ENCODE results near the gene KLHL33. TPM values are rescaled to one million over a fixed set of nuclear protein-coding genes. Genes with fewer than 3 reads are reported as not detected.

Gene KLHL33
- total and polyA plus RNA-seq, 11 donors: 0.07 to 1.00 (median 0.58) TPM

GRCh38 chr14:20418501-20418909, 17.5 kb downstream of the KLHL33 start:
- TF ChIP-seq CTCF (IDR thresholded peaks at IDR 0.05) (no peak), POLR2A (IDR thresholded peaks at IDR 0.05) (no peak)
- ATAC-seq (no peak), DNase-seq (no peak)
- WGBS, 4 donors: 87 to 96% (median 92%) methylated on average over 2 of the region's 2 CpGs
- Histone ChIP-seq H3K4me3 (no peak overlapping the region), H3K9me3 (no peaks in the 10 kb centered on the region), H3K27me3 (no peaks in the 10 kb centered on the region), H3K4me1 (peaks cover 0 to 27% (median 5%) of the 10 kb centered on the region in 12 donors), H3K27ac (no peak overlapping the region), H3K36me3 (no peaks in the 10 kb centered on the region)
- intact Hi-C loops (cut with DNase I): loop anchor here in 6 of 10 donors (5.0 to 10.0 kb wide), 4 partner anchors 34 to 266 kb away; partner anchors contain the start of genes RNASE4 (in 5 of the 6), ANG (in 3 of the 6) and OSGEP (in 1 of the 6)

- H3K4me1 ChIP-seq: peaks cover 0 to 27% (median 5%) of the 10 kb centered on the region in 12 donors
- intact Hi-C loops (cut with DNase I): loop anchor here in 6 of 10 donors (5.0 to 10.0 kb wide), 4 partner anchors 35 to 267 kb away; partner anchors contain the start of genes RNASE4 (in 5 of the 6), ANG (in 3 of the 6) and OSGEP (in 1 of the 6)
- H3K4me3 ChIP-seq: no peak overlapping the region
- no peaks in the 10 kb centered on the region for H3K36me3 ChIP-seq
- ATAC-seq: no peak
- DNase-seq: no peak
- TF ChIP-seq CTCF (IDR thresholded peaks at IDR 0.05): no peak
- TF ChIP-seq POLR2A (IDR thresholded peaks at IDR 0.05): no peak
- H3K9me3 ChIP-seq: no peaks in the 10 kb centered on the region
- WGBS, 4 donors: 71 to 82% (median 80%) methylated on average over 7 of the region's 7 CpGs
- no peaks in the 10 kb centered on the region for H3K27me3 ChIP-seq
- no peak overlapping the region for H3K27ac ChIP-seq
Measured at GRCh38 chr14:20417250-20418186, 18.4 kb downstream of the KLHL33 start.

- no peak overlapping the region for H3K27ac ChIP-seq
Measured at GRCh38 chr14:20416223-20416622, 19.7 kb downstream of the KLHL33 start.

More at GRCh38 chr14:20416223-20416622, 19.7 kb downstream of the KLHL33 start:
- no peak for TF ChIP-seq CTCF (IDR thresholded peaks at IDR 0.05)
- Histone ChIP-seq H3K9me3 (no peaks in the 10 kb centered on the region), H3K4me1 (peaks cover 0 to 39% (median 10%) of the 10 kb centered on the region in 12 donors), H3K4me3 (no peak overlapping the region), H3K27me3 (no peaks in the 10 kb centered on the region), H3K36me3 (no peaks in the 10 kb centered on the region)
- DNase-seq (no peak), ATAC-seq (no peak)
- intact Hi-C loops (cut with DNase I): loop anchor here in 6 of 10 donors (5.0 to 10.0 kb wide), 4 partner anchors 36 to 269 kb away; partner anchors contain the start of genes RNASE4 (in 5 of the 6), ANG (in 3 of the 6) and OSGEP (in 1 of the 6)
- 91 to 98% (median 95%) methylated on average over 2 of the region's 2 CpGs for WGBS, 4 donors

Measured in heart left ventricle (tissue), 16 donors.